Measurements from ENCODE around the gene PRKCH. TPM values are rescaled to one million over a fixed set of nuclear protein-coding genes. Genes with fewer than 3 reads are reported as not detected.

Gene PRKCH
- polyA plus RNA-seq, 4 donors: 5.9 to 17.3 (median 12.9) TPM

GRCh38 chr14:61342932-61343331, 21.6 kb downstream of the PRKCH start:
- H3K4me1 ChIP-seq (ENCODE audit: control insufficient read depth in 3 of 3, insufficient read depth in 2 of 3, low read depth in 1 of 3, low read length in 2 of 3): no peaks in the 10 kb centered on the region
- H3K27me3 ChIP-seq (ENCODE audit: control insufficient read depth in 3 of 3, insufficient read depth in 3 of 3, low read length in 3 of 3): peaks cover 0 to 2% (median 0%) of the 10 kb centered on the region in 3 donors
- no peak for FAIRE-seq
- no peak overlapping the region for H3K4me3 ChIP-seq (ENCODE audit: low read depth in 1 of 3, low read length in 3 of 3)
- peak overlapping the region in 2 of 3 donors; percentile 57 to 65 for H3K27ac ChIP-seq (ENCODE audit: low read depth in 1 of 3, low read length in 2 of 3)
- WGBS, 3 donors: 68 to 88% (median 72%) methylated on average over 5 of the region's 5 CpGs
- H3K36me3 ChIP-seq (ENCODE audit: control insufficient read depth in 3 of 3, insufficient read depth in 2 of 3, low read depth in 1 of 3, low read length in 3 of 3): no peaks in the 10 kb centered on the region
- DNase-seq: no peak
- no peaks in the 10 kb centered on the region for H3K9me3 ChIP-seq (ENCODE audit: control insufficient read depth in 2 of 2, insufficient read depth in 1 of 2, low read depth in 1 of 2, low read length in 1 of 2)

DNA sequence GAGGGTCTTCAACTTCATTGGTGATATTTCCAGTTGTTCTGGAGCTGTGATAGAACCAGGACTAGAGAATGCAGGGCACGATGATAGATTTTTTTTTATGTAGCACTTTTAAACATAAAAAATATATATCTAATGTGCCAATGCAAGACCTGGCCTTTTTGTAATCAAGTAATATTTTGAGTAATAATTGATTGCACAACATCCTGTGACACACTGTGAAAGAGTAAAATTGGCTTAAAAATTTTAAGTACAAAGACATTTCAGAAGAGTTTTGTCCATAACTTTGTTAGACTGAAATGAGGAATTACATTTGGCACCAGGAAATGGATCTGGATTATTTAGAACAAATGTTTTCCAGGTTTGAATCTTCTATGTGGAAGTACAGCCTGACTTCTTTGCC, 22.1 kb downstream of the PRKCH start:
- Histone ChIP-seq H3K4me1 (ENCODE audit: control insufficient read depth in 3 of 3, insufficient read depth in 2 of 3, low read depth in 1 of 3, low read length in 2 of 3) (no peaks in the 10 kb centered on the region), H3K4me3 (ENCODE audit: low read depth in 1 of 3, low read length in 3 of 3) (no peak overlapping the region), H3K36me3 (ENCODE audit: control insufficient read depth in 3 of 3, insufficient read depth in 2 of 3, low read depth in 1 of 3, low read length in 3 of 3) (no peaks in the 10 kb centered on the region), H3K27ac (ENCODE audit: low read depth in 1 of 3, low read length in 2 of 3) (peak overlapping the region in 2 of 3 donors; percentile 47 to 72), H3K9me3 (ENCODE audit: control insufficient read depth in 2 of 2, insufficient read depth in 1 of 2, low read depth in 1 of 2, low read length in 1 of 2) (no peaks in the 10 kb centered on the region), H3K27me3 (ENCODE audit: control insufficient read depth in 3 of 3, insufficient read depth in 3 of 3, low read length in 3 of 3) (peaks cover 0 to 2% (median under 1%) of the 10 kb centered on the region in 3 donors)
- 71 to 87% (median 71%) methylated on average over 1 of the region's 1 CpG for WGBS, 3 donors
- DNase-seq: no peak
- no peak for FAIRE-seq

GRCh38 chr14:61343991-61344405, 22.6 kb downstream of the PRKCH start:
- Histone ChIP-seq H3K4me3 (ENCODE audit: low read depth in 1 of 3, low read length in 3 of 3) (no peak overlapping the region), H3K27ac (ENCODE audit: low read depth in 1 of 3, low read length in 2 of 3) (peak overlapping the region in 2 of 3 donors; percentile 47 to 72), H3K9me3 (ENCODE audit: control insufficient read depth in 2 of 2, insufficient read depth in 1 of 2, low read depth in 1 of 2, low read length in 1 of 2) (no peaks in the 10 kb centered on the region), H3K36me3 (ENCODE audit: control insufficient read depth in 3 of 3, insufficient read depth in 2 of 3, low read depth in 1 of 3, low read length in 3 of 3) (no peaks in the 10 kb centered on the region), H3K27me3 (ENCODE audit: control insufficient read depth in 3 of 3, insufficient read depth in 3 of 3, low read length in 3 of 3) (peaks cover 0 to 2% (median 2%) of the 10 kb centered on the region in 3 donors), H3K4me1 (ENCODE audit: control insufficient read depth in 3 of 3, insufficient read depth in 2 of 3, low read depth in 1 of 3, low read length in 2 of 3) (no peaks in the 10 kb centered on the region)
- no peak for FAIRE-seq
- WGBS, 3 donors: 69 to 83% (median 75%) methylated on average over 4 of the region's 4 CpGs
- DNase-seq: no peak

DNA sequence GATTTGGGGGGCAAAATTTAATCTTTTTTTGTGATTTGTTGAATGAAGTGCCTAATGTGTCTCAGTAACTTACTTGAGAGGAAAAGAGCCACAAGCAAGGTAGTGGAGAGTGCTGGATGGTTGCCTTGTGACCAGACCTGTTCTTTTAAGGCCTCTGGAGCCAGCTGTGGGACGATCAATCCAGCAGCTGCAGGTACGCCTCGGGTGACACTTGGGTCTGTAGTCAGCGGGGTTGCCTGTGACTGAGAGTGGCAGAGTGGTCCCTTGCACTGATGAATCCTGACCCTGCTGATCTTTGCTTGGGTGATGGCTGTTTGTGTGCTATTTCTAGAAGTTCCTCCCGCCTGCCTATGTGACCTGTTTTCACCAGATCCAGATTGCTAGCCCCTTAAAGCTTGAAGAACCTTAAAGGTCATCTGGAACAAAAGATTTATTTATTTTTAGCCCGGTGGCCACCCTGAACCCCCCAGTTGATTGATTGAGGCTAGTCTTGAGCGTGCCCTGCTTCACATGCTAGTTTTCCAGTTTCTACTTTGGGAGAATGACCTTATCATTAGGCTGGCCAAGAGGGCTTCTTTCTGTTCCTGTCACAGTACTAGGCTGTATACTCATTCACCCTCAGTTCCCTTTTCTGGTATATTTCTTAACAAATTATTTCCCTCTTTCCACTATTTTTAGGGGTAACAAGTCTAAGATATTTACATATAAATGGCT, 23.2 kb downstream of the PRKCH start:
- Histone ChIP-seq H3K27me3 (ENCODE audit: control insufficient read depth in 3 of 3, insufficient read depth in 3 of 3, low read length in 3 of 3) (peaks cover 0 to 2% (median 2%) of the 10 kb centered on the region in 3 donors), H3K9me3 (ENCODE audit: control insufficient read depth in 2 of 2, insufficient read depth in 1 of 2, low read depth in 1 of 2, low read length in 1 of 2) (no peaks in the 10 kb centered on the region), H3K27ac (ENCODE audit: low read depth in 1 of 3, low read length in 2 of 3) (peak overlapping the region in 2 of 3 donors; percentile 47 to 72), H3K4me1 (ENCODE audit: control insufficient read depth in 3 of 3, insufficient read depth in 2 of 3, low read depth in 1 of 3, low read length in 2 of 3) (no peaks in the 10 kb centered on the region), H3K36me3 (ENCODE audit: control insufficient read depth in 3 of 3, insufficient read depth in 2 of 3, low read depth in 1 of 3, low read length in 3 of 3) (no peaks in the 10 kb centered on the region), H3K4me3 (ENCODE audit: low read depth in 1 of 3, low read length in 3 of 3) (no peak overlapping the region)
- 65 to 80% (median 68%) methylated on average over 7 of the region's 7 CpGs for WGBS, 3 donors
- DNase-seq (no peak), FAIRE-seq (no peak)

DNA sequence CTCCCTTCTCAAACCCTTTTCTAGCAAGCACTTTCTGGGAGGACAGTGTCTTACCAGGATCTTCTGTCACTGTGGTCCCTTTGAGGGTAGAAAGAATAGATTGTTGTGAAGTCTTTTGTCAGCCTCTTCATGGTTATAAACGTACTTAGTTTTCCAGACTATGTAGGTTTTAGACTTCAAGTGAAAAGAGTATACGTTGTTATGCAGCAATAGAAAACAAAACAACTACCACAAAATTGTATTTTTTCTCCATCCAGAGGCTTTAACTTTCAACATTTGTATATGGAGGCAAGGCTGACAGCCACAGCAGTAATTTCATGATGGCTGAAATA, 23.7 kb downstream of the PRKCH start:
- H3K27me3 ChIP-seq (ENCODE audit: control insufficient read depth in 3 of 3, insufficient read depth in 3 of 3, low read length in 3 of 3): peaks cover 0 to 2% (median 2%) of the 10 kb centered on the region in 3 donors
- 57 to 80% (median 75%) methylated on average over 2 of the region's 2 CpGs for WGBS, 3 donors
- no peak overlapping the region for H3K4me3 ChIP-seq (ENCODE audit: low read depth in 1 of 3, low read length in 3 of 3)
- no peak for FAIRE-seq
- H3K27ac ChIP-seq (ENCODE audit: low read depth in 1 of 3, low read length in 2 of 3): peak overlapping the region in 1 of 3 donors; percentile 22
- H3K4me1 ChIP-seq (ENCODE audit: control insufficient read depth in 3 of 3, insufficient read depth in 2 of 3, low read depth in 1 of 3, low read length in 2 of 3): no peaks in the 10 kb centered on the region
- no peaks in the 10 kb centered on the region for H3K36me3 ChIP-seq (ENCODE audit: control insufficient read depth in 3 of 3, insufficient read depth in 2 of 3, low read depth in 1 of 3, low read length in 3 of 3)
- H3K9me3 ChIP-seq (ENCODE audit: control insufficient read depth in 2 of 2, insufficient read depth in 1 of 2, low read depth in 1 of 2, low read length in 1 of 2): no peaks in the 10 kb centered on the region
- no peak for DNase-seq

GRCh38 chr14:61346221-61346620, 24.8 kb downstream of the PRKCH start:
- no peaks in the 10 kb centered on the region for H3K9me3 ChIP-seq (ENCODE audit: control insufficient read depth in 2 of 2, insufficient read depth in 1 of 2, low read depth in 1 of 2, low read length in 1 of 2)
- FAIRE-seq: no peak
- H3K27me3 ChIP-seq (ENCODE audit: control insufficient read depth in 3 of 3, insufficient read depth in 3 of 3, low read length in 3 of 3): peaks cover 0 to 2% (median 2%) of the 10 kb centered on the region in 3 donors
- no peak for DNase-seq
- no peak overlapping the region for H3K4me3 ChIP-seq (ENCODE audit: low read depth in 1 of 3, low read length in 3 of 3)
- no peaks in the 10 kb centered on the region for H3K36me3 ChIP-seq (ENCODE audit: control insufficient read depth in 3 of 3, insufficient read depth in 2 of 3, low read depth in 1 of 3, low read length in 3 of 3)
- H3K4me1 ChIP-seq (ENCODE audit: control insufficient read depth in 3 of 3, insufficient read depth in 2 of 3, low read depth in 1 of 3, low read length in 2 of 3): no peaks in the 10 kb centered on the region
- WGBS, 3 donors: 65 to 76% (median 68%) methylated on average over 2 of the region's 2 CpGs
- H3K27ac ChIP-seq (ENCODE audit: low read depth in 1 of 3, low read length in 2 of 3): no peak overlapping the region

DNA sequence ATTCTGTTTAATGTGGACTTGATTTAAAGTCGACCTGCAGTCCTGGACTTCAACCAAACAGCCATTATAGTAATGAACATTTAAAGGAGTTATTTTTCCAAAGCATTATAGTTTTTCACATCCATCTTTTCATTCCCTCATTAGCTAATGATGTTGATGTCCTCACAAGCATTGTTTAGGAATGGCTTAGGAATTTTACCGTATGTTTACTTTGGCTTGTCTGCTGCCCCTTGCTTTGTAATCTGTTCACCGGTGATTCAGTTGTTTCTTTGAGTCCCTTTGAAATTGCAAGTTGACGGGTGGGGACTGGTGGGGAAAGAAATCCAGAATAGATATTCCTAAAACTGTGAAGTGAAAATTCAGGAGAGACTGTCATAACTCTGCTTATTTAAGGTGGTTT, 25.4 kb downstream of the PRKCH start:
- no peak for DNase-seq
- Histone ChIP-seq H3K4me3 (ENCODE audit: low read depth in 1 of 3, low read length in 3 of 3) (no peak overlapping the region), H3K27ac (ENCODE audit: low read depth in 1 of 3, low read length in 2 of 3) (no peak overlapping the region), H3K36me3 (ENCODE audit: control insufficient read depth in 3 of 3, insufficient read depth in 2 of 3, low read depth in 1 of 3, low read length in 3 of 3) (no peaks in the 10 kb centered on the region), H3K4me1 (ENCODE audit: control insufficient read depth in 3 of 3, insufficient read depth in 2 of 3, low read depth in 1 of 3, low read length in 2 of 3) (no peaks in the 10 kb centered on the region), H3K27me3 (ENCODE audit: control insufficient read depth in 3 of 3, insufficient read depth in 3 of 3, low read length in 3 of 3) (peaks cover 0 to 2% (median 1%) of the 10 kb centered on the region in 3 donors), H3K9me3 (ENCODE audit: control insufficient read depth in 2 of 2, insufficient read depth in 1 of 2, low read depth in 1 of 2, low read length in 1 of 2) (no peaks in the 10 kb centered on the region)
- WGBS, 3 donors: 65 to 84% (median 72%) methylated on average over 4 of the region's 4 CpGs
- FAIRE-seq: no peak

DNA sequence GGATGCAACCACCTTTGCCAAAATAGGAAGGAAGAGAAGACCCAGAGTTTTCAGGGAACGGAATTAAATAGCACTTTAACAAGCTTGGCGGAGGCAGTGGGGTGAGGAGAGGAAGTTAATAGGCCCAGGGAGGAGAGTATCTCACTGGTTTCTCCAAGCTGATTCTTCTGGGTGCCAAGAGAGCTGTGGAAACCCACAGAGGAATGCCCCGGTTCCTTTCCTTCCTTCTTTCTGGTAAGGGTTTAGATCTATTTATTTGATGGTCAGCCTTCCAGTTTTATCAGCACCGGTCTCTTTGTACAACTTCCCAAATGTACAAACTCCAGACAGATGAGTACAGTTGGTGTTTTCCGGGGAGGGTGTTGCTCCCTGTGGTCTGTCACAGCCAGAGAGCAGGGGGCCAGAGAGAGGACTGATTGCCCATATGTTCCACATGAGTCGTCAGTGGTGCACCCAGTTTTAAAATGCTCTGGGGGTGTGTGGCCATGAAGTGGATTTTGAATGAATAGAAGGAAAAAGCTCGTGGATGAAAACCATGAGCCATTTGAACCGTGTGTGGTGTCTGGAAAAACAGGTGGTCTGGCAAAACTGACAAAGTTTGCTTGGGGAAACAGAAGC, 26.6 kb downstream of the PRKCH start:
- Histone ChIP-seq H3K4me3 (ENCODE audit: low read depth in 1 of 3, low read length in 3 of 3) (no peak overlapping the region), H3K27me3 (ENCODE audit: control insufficient read depth in 3 of 3, insufficient read depth in 3 of 3, low read length in 3 of 3) (peaks cover 0 to 2% (median 0%) of the 10 kb centered on the region in 3 donors), H3K4me1 (ENCODE audit: control insufficient read depth in 3 of 3, insufficient read depth in 2 of 3, low read depth in 1 of 3, low read length in 2 of 3) (no peaks in the 10 kb centered on the region), H3K9me3 (ENCODE audit: control insufficient read depth in 2 of 2, insufficient read depth in 1 of 2, low read depth in 1 of 2, low read length in 1 of 2) (no peaks in the 10 kb centered on the region), H3K27ac (ENCODE audit: low read depth in 1 of 3, low read length in 2 of 3) (peak overlapping the region in 1 of 3 donors; percentile 45), H3K36me3 (ENCODE audit: control insufficient read depth in 3 of 3, insufficient read depth in 2 of 3, low read depth in 1 of 3, low read length in 3 of 3) (no peaks in the 10 kb centered on the region)
- no peak for DNase-seq
- FAIRE-seq: no peak
- WGBS, 3 donors: 52 to 74% (median 67%) methylated on average over 8 of the region's 8 CpGs

All from small intestine (tissue), 7 donors.